ENCODE measurements around the gene PLA2G2D. TPM values are rescaled to one million over a fixed set of nuclear protein-coding genes. Genes with fewer than 3 reads are reported as not detected.
A peak's percentile ranks its signal among the peaks of the same experiment; 100 is the strongest.
"Not testable (repeated sequence)": the region's sequence is repeated elsewhere in the genome, so short reads cannot be mapped to it uniquely, and the experiment has no call there.

PLA2G2D gene
- total RNA-seq, 1 donor from 2014 or later = 0.27 TPM

DNA sequence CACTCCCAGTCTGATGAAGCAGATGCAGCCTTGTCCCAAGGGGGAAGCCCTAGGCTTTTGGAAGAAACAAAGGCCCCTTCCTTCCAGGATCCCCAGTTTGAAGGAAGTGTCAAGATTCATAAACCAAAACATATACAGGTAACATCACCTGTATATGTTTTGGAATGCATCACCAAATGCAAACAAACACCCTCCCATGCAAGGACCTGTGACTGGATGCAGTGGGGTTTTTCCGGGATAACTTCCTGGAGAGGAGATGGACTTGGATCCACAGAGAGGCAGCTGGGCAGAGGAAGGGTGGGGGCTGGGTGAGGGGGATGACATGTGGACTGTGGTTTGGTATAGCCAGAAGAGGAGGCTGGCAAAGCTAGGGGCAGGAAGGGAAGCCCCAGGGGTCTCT lies 18.3 kb upstream of the PLA2G2D start:
- DNase-seq = peak; percentile 1
- H3K4me3 ChIP-seq = no peak overlapping the region
- intact Hi-C loops (cut with DNase I) = no loop called here
- no peak overlapping the region for H3K27ac ChIP-seq
- no peaks in the 10 kb centered on the region for H3K4me1 ChIP-seq
- H3K9me3 ChIP-seq = no peaks in the 10 kb centered on the region
- H3K27me3 ChIP-seq (ENCODE audit: low read depth) = no peaks in the 10 kb centered on the region
- ATAC-seq = no peak
- no peaks in the 10 kb centered on the region for H3K36me3 ChIP-seq
- TF ChIP-seq, protein P1, sequence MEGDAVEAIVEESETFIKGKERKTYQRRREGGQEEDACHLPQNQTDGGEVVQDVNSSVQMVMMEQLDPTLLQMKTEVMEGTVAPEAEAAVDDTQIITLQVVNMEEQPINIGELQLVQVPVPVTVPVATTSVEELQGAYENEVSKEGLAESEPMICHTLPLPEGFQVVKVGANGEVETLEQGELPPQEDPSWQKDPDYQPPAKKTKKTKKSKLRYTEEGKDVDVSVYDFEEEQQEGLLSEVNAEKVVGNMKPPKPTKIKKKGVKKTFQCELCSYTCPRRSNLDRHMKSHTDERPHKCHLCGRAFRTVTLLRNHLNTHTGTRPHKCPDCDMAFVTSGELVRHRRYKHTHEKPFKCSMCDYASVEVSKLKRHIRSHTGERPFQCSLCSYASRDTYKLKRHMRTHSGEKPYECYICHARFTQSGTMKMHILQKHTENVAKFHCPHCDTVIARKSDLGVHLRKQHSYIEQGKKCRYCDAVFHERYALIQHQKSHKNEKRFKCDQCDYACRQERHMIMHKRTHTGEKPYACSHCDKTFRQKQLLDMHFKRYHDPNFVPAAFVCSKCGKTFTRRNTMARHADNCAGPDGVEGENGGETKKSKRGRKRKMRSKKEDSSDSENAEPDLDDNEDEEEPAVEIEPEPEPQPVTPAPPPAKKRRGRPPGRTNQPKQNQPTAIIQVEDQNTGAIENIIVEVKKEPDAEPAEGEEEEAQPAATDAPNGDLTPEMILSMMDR (IDR thresholded peaks at IDR 0.05) = no peak

DNA sequence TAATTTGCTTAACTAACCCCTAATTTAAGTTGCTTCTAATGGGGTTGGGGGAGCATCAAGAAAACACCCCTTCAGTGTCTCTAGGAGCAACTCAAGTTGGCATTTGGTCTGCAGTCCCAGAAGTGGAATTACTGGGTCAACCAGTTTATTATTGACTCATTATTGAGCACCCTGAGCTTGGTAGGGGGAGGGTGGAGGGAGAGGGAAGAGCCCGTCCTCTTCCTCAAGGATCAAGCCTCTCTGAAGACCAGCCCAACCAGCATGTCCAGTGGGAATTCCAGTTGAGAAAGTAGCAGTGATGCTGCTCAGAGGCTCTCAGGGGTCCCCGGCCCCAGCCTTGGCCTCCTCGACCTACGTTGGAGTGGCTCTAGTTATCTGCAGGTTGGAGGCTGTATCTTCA lies 17.7 kb upstream of the PLA2G2D start:
- ATAC-seq = peak; percentile 48 to 68
- peak; percentile 37 for DNase-seq
- intact Hi-C loops (cut with DNase I) = no loop called here
- Histone ChIP-seq H3K4me3 (no peak overlapping the region), H3K36me3 (no peaks in the 10 kb centered on the region), H3K27me3 (ENCODE audit: low read depth) (no peaks in the 10 kb centered on the region), H3K4me1 (no peaks in the 10 kb centered on the region), H3K27ac (no peak overlapping the region), H3K9me3 (no peaks in the 10 kb centered on the region)
- TF ChIP-seq, protein P1 (IDR thresholded peaks at IDR 0.05) = no peak

DNA sequence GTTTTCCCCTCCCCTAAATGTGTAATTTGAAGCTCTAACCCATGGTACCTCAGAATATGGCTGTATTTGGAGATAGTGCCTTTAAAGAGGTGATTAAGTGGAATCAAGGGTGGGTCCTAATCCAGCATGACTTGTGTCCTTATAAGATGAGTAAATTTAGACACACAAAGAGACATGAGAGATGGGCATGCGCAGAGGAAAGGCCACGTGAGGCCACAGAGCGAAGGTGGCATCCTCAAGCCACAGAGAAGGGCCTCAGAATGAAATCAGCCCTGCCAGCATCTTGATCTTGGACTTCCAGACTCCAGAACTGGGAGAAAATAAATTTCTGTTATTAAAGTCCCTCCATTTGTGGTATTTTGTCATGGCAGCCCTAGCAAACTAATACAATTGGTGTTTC lies 16.9 kb upstream of the PLA2G2D start:
- no peaks in the 10 kb centered on the region for H3K36me3 ChIP-seq
- no peaks in the 10 kb centered on the region for H3K27me3 ChIP-seq (ENCODE audit: low read depth)
- DNase-seq = no peak
- H3K4me3 ChIP-seq = no peak overlapping the region
- no peak overlapping the region for H3K27ac ChIP-seq
- no peaks in the 10 kb centered on the region for H3K4me1 ChIP-seq
- no peaks in the 10 kb centered on the region for H3K9me3 ChIP-seq
- TF ChIP-seq, protein P1 (IDR thresholded peaks at IDR 0.05) = no peak
- intact Hi-C loops (cut with DNase I) = no loop called here
- no peak for ATAC-seq

DNA sequence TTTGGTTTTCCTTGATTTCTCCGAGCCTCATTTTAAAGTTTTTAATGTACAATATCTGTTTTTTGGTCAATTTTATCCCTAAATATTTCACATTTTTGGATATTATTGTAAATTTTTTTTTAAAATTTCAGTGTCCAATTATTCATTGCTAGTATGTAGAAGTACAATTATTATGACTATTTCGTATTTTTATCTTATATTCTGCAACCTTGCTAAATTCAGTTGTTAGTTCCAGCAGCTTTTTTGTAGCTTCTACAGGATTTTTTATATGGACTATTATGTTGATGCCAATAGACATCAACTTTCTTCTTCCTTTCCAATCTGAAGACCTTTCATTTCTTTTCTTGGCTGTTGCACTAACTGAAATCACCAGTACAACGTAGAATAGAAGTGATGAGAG lies 15.7 kb upstream of the PLA2G2D start:
- ATAC-seq = no peak

DNA sequence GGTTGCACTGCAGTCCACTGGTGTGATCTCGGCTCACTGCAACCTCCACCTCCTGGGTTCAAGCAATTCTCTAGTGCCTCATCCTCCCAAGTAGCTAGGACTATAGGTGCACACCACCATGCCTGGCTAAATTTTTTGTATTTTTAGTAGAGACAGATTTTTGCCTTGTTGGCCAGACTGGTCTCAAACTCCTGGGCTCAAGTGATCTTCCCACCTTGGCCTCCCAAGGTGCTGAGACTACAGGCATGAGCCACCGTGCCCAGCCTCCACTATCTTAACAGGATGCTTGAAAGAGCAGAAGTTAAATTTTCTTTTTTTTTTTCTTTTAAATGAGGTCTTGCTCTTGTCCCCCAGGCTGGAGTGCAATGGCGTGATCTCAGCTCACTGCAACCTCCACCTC lies 11.2 kb upstream of the PLA2G2D start:
- DNase-seq = not testable (repeated sequence)

More for the DNA sequence above, 15.7 kb upstream of the PLA2G2D start:
- TF ChIP-seq, protein P1 (IDR thresholded peaks at IDR 0.05) = no peak
- Histone ChIP-seq H3K36me3 (no peaks in the 10 kb centered on the region), H3K27me3 (ENCODE audit: low read depth) (no peaks in the 10 kb centered on the region), H3K4me1 (no peaks in the 10 kb centered on the region), H3K9me3 (peaks cover under 1% of the 10 kb centered on the region), H3K4me3 (no peak overlapping the region), H3K27ac (no peak overlapping the region)
- intact Hi-C loops (cut with DNase I) = no loop called here
- no peak for DNase-seq

DNA sequence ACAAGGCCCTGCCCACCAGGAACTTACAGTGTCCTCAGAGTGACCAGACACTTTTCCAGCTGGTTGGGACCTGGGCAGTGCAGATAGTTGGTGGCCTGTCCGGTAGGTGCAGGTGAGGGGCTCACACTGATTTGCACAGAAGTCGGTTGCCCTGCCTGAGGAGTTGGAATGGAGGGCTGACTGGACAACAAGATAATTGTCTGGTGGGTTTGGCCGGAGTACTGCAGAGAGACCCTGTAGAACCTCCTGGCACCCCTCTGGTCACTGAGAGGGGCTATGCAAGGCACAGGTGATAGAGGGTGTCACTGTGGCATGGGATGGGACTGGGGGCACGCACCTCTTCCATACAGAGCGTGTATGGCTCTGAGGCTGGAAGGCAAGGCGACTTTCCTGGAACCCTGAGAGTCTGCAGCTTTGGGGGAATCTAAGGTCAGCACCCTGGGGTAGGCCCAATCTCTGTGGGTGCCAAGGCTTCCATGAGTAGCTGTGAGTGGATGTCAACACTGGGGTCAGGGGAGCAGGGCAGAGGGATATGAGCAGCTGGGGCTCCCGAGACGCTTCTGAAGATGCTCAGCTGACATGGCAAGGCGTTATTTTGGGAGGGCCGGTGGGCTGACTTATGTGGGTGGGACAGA lies 7.6 kb upstream of the PLA2G2D start:
- H3K36me3 ChIP-seq = no peaks in the 10 kb centered on the region
- TF ChIP-seq, protein P1 (IDR thresholded peaks at IDR 0.05) = no peak
- peaks cover 16% of the 10 kb centered on the region for H3K4me1 ChIP-seq
- intact Hi-C loops (cut with DNase I) = no loop called here
- H3K27me3 ChIP-seq (ENCODE audit: low read depth) = no peaks in the 10 kb centered on the region
- ATAC-seq (peak in 1 of 2 donors; percentile 9), DNase-seq (no peak)
- no peak overlapping the region for H3K4me3 ChIP-seq
- H3K9me3 ChIP-seq = peaks cover 5% of the 10 kb centered on the region
- H3K27ac ChIP-seq = no peak overlapping the region

More for the DNA sequence above, 11.2 kb upstream of the PLA2G2D start:
- intact Hi-C loops (cut with DNase I); H3K4me1 ChIP-seq; ATAC-seq; H3K4me3 ChIP-seq; H3K27me3 ChIP-seq (ENCODE audit: low read depth); H3K27ac ChIP-seq; H3K9me3 ChIP-seq; H3K36me3 ChIP-seq: not testable (repeated sequence)

All from lower lobe of right lung (tissue), 2 donors.